Testis (tissue), 2 donors: ENCODE measurements around the gene OR1S1.

Experiments
- CTCF ChIP-seq, 3 experiments: fragments of 450-650 bp in 2 of 3; fragments of 200-600 bp in 1 of 3; sonication (generic) in 1 of 3; IDR thresholded peaks; one replicate each; pipeline ENCODE4 v1.5.1; 2016 to 2019; ENCODE audit warnings: antibody characterized with exemption in 3 of 3, mild to moderate bottlenecking in 2 of 3, moderate library complexity in 1 of 3
- POLR2A ChIP-seq: fragments of 450-650 bp; IDR thresholded peaks from one replicate; pipeline ENCODE4 v1.6.1; 2017; ENCODE audit warnings: antibody characterized with exemption, mild to moderate bottlenecking, moderate library complexity

- TF ChIP-seq CTCF (IDR thresholded peaks at IDR 0.05), result no peak
- TF ChIP-seq POLR2A, result no peak
These were observed 8.5 kb upstream of the OR1S1 start, which contains the start of gene OR1S2 for GRCh38 chr11:58204042-58204441.
